KBM-7 (cell line): Measurements from ENCODE around the gene UBR4.

Source experiments
- DNase-seq: peaks from one replicate; pipeline ENCODE4 v3.0.0-alpha.2; 2015
- in situ Hi-C: fragments of 300-500 bp; cut with MboI; formaldehyde crosslinking; loops from 2 replicates; pipeline ENCODE4 v1.14.3; 2020; ENCODE audit warnings: low sequenced_read_pairs, low pct_unique_long_range_greater_than_20kb, mixed read lengths

Gene UBR4

DNA sequence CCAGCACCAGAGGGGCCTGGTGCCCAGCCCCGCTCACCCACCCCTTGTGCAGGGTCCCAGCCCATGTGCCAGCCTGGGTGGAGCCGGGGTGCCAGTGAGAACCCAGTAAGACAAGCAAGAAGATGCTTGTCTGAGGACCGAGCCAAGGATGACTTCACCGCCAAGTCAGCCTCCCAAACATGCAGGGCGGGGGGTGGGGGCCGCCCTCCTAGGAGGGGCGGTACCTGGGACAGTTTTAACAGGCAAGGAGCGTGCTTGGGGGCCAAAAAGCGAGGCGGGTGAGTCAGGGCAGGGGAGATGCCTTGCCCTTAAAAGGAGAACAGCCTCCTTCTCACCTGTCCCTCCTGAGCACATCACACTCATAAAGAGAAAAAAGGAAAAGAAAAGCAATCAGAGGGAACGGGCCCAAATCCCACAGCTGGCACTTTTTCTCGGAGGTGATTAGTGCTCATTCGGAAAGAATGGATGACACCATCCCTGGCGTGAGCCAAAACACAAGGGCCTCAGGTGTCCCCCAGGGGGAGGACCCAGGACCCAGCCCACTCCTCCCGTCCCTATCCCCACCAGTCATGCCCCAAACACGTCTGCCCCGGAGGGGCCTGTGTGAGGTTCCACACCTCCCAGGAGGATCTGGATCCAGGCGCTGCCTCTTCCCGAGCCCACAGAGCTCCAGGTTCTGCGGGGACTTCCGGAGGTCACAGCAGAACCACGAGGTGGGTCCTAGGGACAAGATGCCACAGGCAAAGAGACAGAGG is 176.0 kb downstream of the UBR4 start:
- no peak for DNase-seq
- in situ Hi-C loops = no loop called here

DNA sequence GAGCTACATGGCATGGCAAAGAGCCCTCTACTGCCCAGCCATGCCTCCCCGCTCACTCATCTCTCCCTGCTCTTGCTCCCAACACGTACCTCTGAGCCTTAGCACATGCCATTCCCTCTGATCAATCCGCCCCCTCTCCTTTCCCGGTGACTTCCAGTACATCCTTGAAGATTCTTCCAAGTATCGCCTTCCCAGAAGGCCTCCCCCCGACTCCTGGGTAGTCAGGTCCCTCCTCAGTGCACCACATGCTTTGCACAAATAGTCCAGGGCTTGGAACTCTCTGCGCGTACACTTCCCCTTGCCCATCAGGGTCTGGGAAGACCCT is 176.6 kb downstream of the UBR4 start:
- DNase-seq = no peak
- in situ Hi-C loops = no loop called here

DNA sequence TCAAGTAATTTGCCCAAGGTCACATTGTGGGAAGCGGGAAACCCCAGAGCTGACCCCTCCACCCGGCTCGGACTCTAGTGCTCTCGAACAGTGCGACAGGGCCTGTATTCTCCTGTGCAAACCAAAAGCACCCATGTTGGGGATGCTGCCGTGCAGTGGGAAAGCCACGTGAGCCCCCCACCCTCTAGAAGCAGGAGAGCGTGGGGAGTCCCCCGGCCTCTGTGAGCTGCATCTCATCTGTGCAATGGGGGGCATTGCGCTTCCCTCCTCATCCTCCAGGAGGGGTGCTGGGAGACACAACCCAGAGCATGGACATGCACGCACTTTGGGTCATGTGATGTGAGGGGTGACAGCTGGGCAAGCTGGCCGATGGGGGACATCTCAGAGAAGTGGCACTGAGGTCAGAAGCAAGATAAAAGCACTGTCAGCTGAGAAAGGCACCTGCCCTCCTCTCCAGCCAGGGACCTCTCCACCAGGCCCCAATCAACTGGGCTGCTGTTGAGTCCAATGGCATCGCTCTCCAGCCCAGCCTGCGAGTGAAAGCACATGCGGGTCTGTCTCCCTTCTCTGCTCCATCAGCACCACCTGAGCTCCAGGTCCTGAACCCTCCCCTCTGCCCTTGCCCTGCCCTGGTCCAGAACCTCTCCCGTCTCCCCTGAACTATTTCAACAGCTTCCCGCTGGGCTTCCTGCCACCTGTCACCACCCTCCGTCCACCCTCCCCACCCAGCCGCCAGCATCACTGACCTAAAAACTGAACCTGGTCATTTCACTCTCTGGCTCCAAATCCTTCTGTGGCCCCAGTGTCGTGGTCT is 177.2 kb downstream of the UBR4 start:
- in situ Hi-C loops = no loop called here
- no peak for DNase-seq

DNA sequence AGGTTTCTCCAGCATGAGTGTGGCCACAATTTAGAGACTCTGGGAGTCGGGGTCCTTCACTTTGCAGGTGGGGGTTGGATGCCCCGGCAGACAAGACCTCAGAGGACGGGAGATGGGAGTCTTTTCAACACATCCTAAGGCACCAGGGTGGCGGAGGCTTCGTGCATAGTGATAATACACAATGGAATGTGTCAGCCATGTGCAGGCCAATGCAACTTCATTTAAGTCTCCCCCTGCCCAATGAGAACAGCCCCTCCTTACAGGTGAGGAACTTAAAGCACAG is 177.7 kb downstream of the UBR4 start:
- DNase-seq = no peak
- in situ Hi-C loops = no loop called here

DNA sequence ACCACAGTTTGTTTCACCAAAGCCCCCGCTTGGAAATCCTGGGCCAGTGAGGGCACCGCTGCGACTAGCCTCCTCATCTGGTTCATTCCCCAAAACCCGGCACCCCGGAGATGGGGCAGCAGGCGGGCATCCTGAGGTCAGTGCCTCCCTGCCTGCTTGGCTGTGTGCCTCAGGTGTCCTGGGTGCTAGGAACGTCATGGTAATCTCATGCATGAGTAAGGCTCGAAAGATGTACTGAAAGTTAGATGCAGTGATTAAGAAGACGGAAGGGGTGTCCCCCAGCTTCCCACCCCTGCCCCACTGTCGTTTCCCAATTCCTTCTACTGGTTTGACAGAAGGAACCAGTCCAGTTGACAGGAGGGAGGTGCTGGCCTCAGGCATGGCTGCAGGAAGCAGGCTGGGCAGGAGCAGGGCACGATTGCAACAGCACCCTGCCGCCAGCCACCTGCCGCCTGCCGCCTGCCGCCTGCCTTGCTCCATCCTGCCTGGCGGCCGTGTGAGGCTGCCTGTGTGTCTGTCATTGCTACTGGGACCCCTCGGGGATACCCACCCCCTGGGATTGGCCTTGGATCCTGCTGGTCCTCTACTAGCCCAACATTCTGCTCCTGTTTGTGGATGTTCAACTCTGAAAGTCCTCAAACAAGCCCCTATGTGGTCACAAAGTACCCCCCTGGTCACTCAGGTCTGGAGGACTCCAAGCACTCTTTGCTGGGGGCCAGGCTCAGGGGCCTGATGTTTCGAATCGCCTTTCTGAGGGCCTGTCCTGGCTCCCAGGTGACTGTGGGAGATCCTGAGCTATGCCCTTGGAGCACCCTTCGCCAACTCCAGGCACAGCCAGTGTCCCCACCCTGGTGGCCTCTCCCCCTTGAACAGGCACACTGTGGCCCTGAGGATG is 180.6 kb downstream of the UBR4 start:
- in situ Hi-C loops = no loop called here
- DNase-seq = no peak

DNA sequence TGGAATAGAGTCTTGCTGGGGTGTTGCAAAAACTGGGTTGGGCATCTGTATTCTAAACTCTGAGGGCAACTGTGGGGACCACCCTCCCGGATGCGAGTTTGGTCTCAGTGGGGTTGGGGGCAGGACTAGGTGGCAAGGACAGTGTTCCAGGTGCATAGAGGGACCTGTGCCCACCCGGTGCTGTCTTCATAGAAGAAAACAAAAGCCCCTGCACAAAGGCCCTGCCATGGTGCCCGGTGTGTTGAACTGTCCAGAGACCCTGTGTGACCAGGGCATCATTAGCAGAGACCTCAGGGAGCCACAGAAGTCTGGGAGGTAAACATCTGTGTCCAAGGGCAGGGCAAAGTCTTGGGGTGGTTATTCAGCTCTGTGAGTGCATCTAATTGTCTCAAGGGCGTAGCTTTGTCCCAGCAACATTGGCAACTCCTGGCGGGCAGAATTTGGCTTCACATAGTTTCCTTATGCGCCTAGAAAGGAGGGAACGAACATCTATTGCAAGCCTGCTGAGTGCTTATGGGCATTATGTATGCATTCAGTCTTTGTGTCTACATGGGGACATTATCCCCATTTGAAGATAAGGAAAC is 181.4 kb downstream of the UBR4 start:
- DNase-seq = no peak
- in situ Hi-C loops = no loop called here

DNA sequence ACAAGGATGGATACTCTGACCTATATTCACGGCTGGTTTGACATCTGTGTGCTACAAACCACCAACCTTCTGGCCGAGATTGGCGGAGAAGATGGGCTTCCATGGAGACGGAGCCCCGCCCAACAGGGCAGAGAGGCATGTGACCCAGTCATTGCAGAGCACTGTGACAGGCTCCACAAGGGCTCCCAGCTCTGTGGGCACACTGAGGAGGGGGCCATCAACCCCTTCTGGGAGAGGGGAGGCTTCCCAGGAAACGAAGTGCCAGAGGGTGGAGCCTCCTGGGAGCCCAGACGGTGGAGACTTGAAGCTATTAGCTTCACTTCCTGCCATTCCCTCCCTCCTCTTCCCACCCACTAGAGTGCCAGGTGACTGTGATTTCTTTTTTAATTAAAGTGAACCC is 182.0 kb downstream of the UBR4 start:
- in situ Hi-C loops = no loop called here
- no peak for DNase-seq
